ENCODE data around the gene ZFYVE28.
"Not testable (repeated sequence)": the region's sequence is repeated elsewhere in the genome, so short reads cannot be mapped to it uniquely, and the experiment has no call there.

The ZFYVE28 gene

DNA sequence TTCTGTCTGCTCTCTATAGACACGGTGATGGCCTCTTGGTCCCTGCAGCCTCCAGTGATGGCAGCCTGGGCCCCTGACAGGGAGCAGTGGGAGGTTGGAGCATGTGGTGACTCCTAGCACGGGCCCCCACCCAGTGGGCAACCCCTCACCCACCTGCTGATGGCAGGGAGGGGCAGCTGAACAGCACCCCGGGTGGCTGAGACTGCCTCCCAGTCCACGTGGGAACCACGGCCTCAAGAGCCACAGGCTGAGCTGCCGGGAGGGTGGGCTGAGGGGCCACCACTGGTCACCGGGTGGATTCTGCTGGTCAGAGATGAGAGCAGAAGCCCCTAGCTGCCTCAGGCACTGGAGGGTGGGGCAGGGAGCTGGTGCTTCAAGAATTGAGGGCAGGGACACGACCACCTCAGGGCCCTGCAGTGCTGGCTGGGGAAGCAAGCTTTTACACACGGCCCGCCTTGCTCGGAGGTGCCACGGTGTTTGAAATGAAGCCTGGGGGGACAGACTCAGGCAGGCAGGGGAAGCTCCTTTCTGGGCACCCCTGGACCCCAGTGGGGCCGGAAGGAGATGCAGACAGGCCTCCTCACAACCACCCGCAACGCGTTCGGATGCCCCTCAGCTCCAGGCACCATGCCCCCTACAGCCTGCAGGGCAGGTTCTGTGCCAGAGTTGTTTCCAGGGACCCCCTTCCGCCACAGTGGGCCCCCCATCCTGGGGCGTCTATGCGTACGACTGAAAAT is 170.2 kb downstream of the ZFYVE28 start:
- peak; percentile 8 for DNase-seq (ENCODE audit: low spot score)

DNA sequence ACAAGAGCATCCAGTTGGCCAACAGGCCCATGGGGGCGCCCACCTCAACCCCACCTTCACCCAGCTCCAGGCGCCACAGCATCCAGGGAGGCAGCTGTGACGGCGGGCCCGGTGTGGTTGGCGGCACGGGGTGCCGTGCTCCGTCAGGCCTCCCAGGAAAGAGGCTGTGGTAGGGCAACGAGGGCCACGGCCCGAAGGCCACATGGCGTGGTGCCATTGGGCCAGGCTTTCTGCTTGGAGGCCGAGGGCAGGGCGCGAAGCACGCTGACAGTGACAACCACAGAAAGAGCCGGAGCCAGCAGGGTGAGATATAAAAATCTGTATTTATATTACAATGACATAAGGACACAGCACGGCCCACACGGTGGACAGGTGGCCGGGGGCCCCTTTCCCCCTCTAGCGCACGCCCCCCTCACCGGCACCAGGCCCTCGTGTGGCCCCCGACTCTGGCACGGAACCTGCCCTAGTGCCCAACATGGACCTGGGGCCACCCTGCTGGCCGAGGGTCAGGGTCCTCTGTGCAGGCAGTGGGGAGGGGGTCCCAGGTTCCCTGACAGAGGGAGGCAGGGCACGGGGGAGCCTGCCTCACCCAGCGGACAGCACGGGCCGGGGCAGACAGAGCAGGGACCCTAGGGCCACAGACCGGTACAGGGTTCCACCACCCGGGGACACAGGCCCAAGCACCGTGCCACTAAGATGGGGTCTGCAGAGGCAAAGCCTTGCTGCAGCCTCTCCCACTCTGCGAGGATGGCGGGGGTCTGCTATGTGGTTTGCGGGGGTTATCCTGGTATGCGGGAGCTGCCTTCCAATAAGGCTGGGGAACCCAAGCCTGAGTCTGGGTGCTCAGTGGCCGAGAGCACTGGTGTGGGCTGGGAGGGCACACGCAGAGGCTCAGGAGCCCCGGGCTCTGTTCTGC is 171.1 kb downstream of the ZFYVE28 start:
- peak; percentile 13 for DNase-seq (ENCODE audit: low spot score)

- no peak for DNase-seq (ENCODE audit: low spot score)
Observed at GRCh38 chr4:2246384-2247127, 171.9 kb downstream of the ZFYVE28 start.

GRCh38 chr4:2245787-2246275 is 172.6 kb downstream of the ZFYVE28 start:
- no peak for DNase-seq (ENCODE audit: low spot score)

- no peak for DNase-seq (ENCODE audit: low spot score)
Observed at GRCh38 chr4:2245057-2245786, 173.2 kb downstream of the ZFYVE28 start.

GRCh38 chr4:2243681-2244380 is 174.6 kb downstream of the ZFYVE28 start:
- DNase-seq (ENCODE audit: low spot score) = no peak

DNA sequence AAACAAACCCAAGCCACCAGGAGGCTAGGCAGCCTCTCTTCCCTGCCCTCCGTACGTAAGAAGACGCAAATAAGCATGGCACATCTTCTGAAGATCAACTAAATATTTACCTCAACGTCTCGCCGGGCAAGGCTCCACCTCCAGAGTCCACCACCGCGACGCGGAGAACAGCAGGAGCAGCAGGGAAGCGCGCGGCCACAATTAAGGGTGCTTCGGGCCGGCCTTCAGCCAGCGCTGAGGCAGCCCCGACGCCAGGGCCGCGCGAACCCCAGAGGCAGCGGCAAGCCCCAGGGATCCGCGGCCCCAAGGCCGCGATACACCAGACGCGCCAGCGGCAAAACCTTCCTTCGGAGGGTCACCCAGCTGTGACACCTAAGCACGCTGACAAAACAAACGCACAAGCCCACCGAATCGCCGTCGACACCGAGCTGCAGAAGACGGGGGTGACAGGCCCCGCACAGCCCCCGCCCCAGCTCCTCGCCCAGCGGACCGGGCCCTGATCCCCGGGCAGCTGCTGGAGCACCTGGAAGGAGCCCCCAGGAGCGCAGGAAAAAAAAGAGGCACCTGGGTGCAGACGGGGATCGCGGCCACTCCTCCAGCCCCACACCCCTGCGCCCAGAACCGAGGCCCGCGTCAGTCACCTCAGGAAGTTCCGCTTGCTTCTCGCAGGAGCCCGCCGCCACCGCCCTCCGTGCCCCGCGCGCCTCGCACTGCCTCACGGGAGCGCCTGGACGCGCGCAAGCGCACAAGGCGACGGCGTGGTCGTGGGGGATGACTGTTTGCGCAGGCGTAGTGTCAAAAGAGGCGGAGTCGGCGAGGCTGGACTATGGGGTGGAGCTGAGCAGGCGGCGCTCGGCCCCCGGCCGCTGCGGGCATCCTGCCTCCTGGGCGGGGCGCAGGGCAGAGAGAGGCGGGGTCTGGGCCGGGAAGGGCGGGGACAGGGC is 176.8 kb downstream of the ZFYVE28 start, which contains the start of the genes HAUS3 and POLN:
Gene HAUS3, minus strand, starts transcription at position 712 of the 944 bp plus-strand sequence. CDS start 1,175 bp downstream, outside the sequence.
Gene POLN, minus strand, starts transcription at position 712 of the 944 bp plus-strand sequence. CDS start 12,890 bp downstream, outside the sequence.
- DNase-seq (ENCODE audit: low spot score) = peak; percentile 99

GRCh38 chr4:2241003-2241402 is 177.4 kb downstream of the ZFYVE28 start:
- DNase-seq (ENCODE audit: low spot score) = no peak

- DNase-seq (ENCODE audit: low spot score) = no peak
Observed at GRCh38 chr4:2236944-2237666, 181.3 kb downstream of the ZFYVE28 start.

- no peak for DNase-seq (ENCODE audit: low spot score)
Observed at GRCh38 chr4:2231082-2231481, 187.4 kb downstream of the ZFYVE28 start.

- no peak for DNase-seq (ENCODE audit: low spot score)
Observed at GRCh38 chr4:2226261-2226660, 192.2 kb downstream of the ZFYVE28 start.

- DNase-seq (ENCODE audit: low spot score) = peak; percentile 63
Observed at GRCh38 chr4:2222838-2223237, 195.6 kb downstream of the ZFYVE28 start.

DNA sequence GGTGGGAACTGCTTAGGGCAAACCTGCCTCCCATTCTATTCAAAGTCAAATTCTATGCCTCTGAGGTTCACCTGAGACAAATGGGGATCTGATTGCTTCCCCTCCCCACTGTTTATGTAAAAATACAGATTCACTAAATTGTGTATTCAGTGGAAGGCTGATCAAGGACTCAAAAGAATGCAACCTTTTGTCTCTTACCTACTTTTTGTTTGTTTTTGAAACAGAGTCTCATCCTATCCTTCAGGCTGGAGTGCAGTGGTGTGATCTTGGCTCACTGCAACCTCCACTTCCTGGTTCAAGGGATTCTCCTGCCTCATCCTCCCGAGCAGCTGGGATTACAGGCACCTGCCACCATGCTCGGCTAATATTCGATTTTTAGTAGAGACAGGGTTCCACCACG is 197.1 kb downstream of the ZFYVE28 start:
- not testable (repeated sequence) for DNase-seq (ENCODE audit: low spot score)

DNA sequence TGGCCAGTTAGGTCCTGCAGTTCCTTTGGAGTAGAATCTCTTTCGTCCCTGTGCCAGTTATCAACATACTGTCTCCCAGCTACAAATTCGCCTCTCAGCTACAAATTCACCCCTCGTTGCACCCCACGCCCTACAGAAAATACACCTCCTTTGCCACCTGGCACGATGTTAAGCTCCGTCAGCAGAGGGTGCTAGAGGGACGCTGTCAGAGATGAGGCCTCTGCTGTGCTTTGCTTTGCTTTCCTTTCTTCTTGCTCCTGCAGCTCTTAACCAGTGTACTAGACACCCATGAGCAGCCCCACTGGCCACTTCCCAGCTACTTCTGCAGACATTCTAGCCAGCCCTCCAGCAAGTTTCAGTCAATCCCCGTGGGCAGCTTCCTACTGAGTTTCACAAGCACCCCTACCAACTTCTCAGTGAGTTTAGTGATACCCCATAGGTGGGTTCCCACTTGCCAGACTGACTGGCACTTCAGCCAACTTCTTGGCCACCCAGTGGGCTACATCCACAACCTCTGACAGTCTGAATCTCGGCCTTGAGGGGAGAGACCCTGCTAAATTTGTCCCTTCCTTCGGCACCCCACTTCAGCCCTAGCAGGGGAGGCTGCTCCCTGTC is 198.3 kb downstream of the ZFYVE28 start:
- DNase-seq (ENCODE audit: low spot score) = peak; percentile 85
